GM12801 (cell line): ENCODE data around the gene CDHR2.

Experiments
- TF ChIP-seq, protein P1 (sequence below): IDR thresholded peaks from one replicate; pipeline ENCODE4 v1.5.1; 2011; ENCODE audit warnings: control low read depth; ENCODE audit not compliant: insufficient read length; ENCODE audit errors: extremely low read depth

CDHR2 gene

DNA sequence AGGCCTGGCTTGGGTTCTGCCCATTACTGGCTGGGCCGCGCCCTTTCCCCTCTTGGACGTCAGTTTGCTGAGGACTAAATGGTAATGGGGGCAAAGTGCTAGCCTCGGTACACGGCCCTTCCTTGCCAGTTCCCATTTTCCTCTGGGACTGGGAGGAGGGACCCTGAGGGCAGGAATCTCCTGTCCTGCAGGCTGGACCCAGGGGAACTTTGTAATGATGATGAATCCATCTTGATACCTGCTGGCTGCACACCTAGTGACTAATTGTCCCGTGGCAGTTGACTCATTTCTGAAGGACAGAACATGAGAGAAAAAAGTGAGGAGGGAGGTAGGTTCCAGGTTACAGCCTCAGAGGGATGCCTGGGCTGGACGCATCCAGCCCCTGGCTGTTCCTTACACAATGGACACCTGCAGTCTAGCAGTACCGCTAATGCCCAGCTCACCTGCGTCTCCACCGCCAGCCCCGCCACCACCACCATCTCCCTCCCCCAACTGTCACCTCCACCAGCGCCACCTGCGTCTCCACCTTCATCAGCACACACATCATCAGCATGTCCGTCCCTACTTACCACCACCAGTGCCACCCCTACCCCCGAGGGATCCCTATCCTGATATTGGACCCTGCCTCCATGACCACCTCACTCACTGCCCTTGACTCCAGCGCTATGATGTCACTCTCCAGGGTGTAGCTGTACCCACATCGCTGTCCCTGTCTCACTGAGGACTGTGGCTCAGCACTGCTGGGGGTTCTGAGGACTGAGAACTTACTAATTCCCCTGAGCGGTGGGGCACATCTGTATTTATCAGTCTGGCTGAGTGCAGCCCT lies 4.3 kb downstream of the CDHR2 start:
- TF ChIP-seq, protein P1, sequence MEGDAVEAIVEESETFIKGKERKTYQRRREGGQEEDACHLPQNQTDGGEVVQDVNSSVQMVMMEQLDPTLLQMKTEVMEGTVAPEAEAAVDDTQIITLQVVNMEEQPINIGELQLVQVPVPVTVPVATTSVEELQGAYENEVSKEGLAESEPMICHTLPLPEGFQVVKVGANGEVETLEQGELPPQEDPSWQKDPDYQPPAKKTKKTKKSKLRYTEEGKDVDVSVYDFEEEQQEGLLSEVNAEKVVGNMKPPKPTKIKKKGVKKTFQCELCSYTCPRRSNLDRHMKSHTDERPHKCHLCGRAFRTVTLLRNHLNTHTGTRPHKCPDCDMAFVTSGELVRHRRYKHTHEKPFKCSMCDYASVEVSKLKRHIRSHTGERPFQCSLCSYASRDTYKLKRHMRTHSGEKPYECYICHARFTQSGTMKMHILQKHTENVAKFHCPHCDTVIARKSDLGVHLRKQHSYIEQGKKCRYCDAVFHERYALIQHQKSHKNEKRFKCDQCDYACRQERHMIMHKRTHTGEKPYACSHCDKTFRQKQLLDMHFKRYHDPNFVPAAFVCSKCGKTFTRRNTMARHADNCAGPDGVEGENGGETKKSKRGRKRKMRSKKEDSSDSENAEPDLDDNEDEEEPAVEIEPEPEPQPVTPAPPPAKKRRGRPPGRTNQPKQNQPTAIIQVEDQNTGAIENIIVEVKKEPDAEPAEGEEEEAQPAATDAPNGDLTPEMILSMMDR: no peak

DNA sequence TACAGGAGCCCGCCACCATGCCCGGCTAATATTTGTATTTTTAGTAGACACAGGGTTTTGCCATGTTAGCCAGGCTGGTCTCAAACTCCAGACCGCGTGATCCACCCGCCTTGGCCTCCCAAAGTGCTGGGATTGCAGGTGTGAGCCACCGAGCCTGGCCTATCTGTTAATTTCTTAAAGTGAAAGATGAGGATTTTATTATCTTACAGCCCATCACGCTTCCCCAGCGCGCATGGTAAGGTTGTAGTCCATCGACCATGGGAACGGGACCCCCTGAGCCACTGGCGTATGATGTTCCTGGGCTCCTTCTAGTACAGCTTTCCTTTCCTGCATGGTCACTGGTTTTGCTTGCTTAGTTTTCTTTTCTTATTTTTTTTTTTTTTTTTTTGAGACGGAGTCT lies 8.7 kb downstream of the CDHR2 start:
- TF ChIP-seq, protein P1: no peak

DNA sequence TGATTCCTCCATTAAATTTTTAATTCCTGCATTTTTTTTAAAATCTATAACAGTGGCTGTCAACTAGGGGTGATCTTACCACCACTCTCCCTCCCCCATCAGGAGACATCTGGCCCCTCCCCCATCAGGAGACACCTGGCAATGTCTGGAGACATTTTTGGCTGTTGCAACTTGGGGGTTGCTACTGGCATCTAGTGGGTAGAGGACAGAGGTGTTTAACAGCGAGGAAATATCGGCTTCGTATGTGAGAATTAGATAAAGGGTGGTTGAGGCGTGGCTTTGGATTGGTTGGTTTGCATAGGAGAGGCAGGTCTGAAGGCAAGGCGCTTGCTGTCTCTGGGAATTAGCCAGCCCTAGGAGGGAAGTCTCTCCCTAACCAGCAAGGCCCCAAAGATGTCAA lies 10.5 kb downstream of the CDHR2 start:
- TF ChIP-seq, protein P1: no peak

DNA sequence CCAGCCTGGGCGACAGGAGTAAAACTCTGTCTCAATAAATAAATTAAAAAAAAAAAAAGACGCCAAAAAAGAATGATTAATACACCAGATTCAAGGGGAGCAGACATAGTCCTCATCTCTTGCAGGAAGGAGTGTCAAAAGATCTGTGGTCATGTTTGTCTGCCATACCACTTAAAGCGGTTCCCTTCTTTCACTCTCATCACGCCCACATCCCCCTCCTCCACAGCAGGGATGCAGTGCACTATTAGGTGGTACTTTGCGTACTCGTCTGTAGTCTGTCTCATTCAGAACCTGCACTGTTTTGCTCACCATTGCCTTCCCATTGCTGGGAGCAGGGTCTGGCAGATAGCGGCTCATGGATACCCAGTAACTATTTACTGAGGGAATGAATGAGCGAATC lies 11.2 kb downstream of the CDHR2 start:
- TF ChIP-seq, protein P1: no peak

DNA sequence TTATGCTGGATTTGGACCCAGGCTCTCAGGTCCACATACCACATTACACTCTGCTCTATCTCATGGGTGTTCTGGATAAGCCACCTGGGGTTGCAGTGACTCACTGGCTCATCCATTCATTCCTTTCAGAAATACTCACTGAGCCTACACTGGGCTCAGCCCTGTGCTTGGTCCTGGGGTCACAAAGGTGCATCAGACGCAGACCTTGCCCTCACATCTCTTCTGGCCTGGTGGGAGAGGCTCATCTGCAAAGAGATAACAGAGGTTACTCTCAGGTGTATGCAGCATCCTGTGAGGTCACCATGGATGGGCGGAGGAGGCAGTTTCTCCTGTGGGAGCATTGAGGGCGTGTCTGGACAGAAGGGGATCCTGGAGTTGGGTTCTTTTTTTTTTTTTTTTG lies 12.1 kb downstream of the CDHR2 start:
- TF ChIP-seq, protein P1: no peak

DNA sequence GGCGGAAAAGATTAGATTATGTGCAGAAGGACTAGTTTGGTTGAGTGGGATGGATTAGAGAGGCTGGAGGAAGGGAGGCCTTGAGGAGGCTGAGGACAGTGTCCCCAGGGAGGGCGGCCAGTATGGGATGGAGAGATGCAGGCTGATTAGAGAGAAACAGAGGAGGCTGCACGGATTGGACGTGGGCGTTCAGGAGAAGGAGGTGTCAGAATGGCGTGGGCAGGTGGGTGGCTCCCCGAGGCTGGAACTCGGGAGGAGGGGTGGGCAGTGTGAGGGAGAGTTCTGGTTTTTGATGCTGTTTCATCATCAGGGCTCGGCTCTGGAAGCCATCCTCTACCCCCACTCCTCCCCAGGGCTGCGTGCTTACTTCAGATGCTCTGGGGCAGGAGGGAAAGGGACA lies 13.0 kb downstream of the CDHR2 start:
- TF ChIP-seq, protein P1: no peak

DNA sequence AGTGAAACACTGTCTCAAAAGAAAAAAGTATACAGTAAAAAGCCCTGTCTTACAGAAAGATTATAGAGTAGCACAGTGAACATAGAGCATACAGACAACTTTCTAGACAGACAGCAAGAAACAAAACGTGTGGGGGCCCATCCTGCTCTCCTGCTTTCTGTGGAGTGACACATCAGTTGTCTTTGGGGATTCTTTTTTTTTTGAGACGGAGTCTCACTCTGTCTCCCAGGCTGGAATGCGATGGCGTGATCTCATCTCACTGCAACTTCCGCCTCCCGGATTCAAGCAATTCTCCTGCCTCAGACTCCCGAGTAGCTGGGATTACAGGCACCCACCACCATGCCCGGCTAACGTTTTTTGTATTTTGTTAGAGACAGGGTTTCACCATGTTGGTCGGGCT lies 14.9 kb downstream of the CDHR2 start:
- TF ChIP-seq, protein P1: no peak
